Stimulated activated CD4-positive, alpha-beta T cell treated with anti-CD3 and anti-CD28 coated beads, TNF-alpha, amount 100 ng/mL, for 48 hours (primary cell): ENCODE measurements around the gene NKX2-1.
"Not testable (repeated sequence)": the region's sequence is repeated elsewhere in the genome, so short reads cannot be mapped to it uniquely, and the experiment has no call there.

Source experiments
- DNase-seq, 3 donors: peaks; one replicate each; pipeline ENCODE4 v3.0.0-alpha.2; 2020; ENCODE audit warnings: low read depth in 3 of 3

NKX2-1 gene

GRCh38 chr14:36519431-36520321, at the start of gene NKX2-1:
Gene NKX2-1 (minus strand): TSS chr14:36520232. CDS start chr14:36520129, 103 bp downstream.
- no peak for DNase-seq

- DNase-seq, result no peak
Measured at GRCh38 chr14:36556811-36557433, 36.9 kb upstream of the NKX2-1 start.

DNA sequence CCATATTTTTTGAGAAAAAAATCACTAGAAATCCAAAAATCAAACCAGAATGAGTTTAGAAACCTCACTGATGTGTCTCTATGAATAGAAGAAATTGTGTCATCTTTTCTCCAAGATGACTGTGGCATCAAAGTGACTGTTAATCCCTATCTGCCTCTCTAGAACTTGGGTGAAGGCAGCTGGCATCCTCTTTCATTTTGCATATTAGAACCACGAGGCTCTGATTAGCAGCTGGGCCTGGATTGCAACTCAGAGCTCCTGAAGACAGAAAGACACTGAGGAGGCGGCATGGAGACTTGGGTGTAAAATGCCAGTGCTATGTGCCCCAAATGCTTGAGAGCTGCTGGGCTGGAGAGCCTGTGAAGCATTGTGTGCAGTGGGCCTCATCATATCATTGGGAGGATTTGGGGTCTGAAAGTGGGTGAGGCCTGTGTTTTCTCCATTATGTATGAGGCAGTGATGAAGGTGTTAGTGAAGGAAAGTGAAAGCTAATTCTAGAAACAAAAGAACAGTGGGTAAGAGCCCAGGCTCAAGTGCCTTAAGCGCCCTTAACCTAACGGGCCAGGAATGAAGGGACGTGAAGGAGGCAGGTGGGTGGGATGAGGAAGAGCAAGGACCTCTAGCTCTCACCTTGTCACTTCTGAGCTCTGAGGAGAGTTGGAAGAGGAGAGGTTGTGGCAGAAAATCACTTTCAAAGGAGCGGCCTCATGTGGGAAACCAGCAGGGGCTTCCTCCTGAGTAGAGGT, 36.1 kb upstream of the NKX2-1 start:
- no peak for DNase-seq

- peak in 1 of 3 donors; percentile 3 for DNase-seq
Measured at GRCh38 chr14:36553656-36554260, 33.7 kb upstream of the NKX2-1 start.

DNA sequence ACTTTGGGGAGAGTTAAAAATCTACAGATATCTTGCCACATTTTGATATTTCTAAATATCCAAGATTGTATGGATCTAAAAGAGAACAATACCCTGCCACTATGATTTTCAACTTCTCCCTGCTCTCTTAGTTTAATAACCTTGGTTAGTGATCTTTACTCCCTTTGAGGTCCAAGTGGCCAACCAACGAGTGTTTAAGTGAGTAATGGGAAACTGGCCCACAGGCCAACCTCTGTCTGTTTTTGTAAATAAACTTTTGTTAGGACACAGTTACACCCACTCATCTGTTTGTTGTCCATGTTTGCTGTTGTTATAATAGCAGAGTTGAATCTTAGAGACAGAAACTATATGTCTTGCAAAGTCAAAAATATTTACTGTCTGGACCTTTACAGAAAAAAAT, 30.9 kb upstream of the NKX2-1 start:
- no peak for DNase-seq

GRCh38 chr14:36544280-36544679, 24.2 kb upstream of the NKX2-1 start:
- DNase-seq, result not testable (repeated sequence)

- no peak for DNase-seq
Measured at GRCh38 chr14:36538051-36538450, 18.0 kb upstream of the NKX2-1 start.

DNA sequence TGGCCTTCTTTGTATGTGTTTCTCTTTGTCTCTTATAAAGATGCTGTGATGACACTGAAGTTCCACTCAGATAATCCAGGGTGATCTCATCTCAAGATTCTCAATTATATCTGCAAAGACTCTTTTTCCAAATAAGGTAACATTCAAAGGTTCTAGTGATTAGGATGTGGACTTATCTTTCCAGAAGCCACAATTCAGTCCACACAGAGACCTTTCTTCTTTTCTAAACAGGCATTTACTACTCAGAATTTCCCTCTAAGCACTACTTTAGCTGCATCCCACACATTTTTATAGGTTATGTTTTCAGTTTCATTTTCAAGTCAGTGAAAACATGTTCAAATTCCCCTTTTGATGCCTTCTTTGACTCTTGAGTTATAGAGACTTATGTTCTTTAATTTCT, 9.0 kb upstream of the NKX2-1 start:
- no peak for DNase-seq

GRCh38 chr14:36525746-36526099, 5.7 kb upstream of the NKX2-1 start:
- no peak for DNase-seq

DNA sequence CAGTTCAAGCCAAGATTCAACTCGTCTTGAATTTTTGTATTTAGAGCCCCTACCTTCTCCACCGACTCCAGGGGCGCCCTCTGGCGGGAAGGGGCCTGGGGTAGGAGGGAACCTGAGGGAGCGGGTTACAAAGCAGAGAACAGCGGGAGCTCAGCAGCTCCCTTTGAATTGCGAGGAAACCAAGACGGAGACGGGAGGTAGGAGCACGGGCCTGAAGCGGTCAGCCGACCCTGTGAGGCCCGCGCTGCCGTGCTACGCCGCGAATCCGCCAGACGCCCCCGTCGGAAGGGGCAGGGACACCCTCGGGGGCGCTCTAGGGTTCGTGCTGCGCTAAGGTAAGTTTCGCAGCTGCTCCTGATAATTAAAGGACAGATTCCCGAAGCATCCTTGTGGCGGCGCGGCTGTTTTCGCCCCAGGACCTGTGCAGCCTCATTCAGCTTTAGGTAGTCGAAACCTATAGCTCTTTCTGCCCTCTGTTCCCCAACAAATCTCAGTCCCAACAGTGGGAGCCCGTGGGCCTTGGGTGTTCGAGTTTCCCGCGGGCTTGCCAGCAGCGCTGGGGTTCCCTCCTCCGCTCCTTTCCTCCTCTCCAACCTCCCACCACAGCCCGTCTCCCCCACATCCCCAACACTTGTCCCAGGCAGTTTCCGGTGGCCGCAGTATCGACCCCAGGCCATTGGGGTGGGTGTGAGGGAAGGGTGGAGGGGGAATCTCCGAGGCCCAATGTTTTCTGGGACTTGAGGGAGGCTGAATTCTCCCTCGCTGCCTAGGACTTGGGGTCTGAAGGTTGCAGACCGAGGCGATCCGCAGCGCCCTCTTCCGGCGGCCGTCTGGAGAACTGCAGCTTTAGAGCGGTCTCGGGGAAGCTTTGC, 5.1 kb upstream of the NKX2-1 start:
- DNase-seq, result no peak

DNA sequence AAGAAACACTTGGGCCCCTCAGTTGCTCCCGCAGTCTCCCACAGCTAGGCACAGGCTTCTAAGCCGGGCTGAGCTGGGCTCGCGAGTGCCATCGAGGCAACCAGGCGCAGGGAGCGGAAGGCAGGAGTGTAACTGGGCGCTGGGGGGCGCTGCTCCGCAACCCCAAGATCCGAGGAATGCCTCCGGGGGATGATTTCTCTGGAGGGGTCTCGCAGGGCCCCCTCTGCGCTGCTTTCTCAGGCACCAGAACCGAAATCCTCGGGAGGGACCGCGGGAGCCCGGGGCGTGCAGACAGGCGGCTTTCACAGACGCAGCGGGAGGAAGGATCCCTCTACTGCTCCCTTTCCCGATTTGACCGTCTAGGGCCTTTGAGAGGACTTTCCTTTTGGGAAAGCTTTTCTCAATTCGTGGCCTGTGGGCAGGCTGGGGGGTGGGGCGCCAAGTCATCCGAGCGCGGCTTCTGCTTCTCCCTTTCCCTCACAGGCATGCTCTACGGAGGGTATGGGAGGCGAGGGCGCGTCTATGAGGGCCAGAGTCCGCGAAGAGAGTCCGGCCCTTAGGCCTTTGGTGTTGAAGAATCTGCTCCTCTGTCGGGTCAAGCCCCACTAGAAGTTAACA, 4.3 kb upstream of the NKX2-1 start:
- no peak for DNase-seq

DNA sequence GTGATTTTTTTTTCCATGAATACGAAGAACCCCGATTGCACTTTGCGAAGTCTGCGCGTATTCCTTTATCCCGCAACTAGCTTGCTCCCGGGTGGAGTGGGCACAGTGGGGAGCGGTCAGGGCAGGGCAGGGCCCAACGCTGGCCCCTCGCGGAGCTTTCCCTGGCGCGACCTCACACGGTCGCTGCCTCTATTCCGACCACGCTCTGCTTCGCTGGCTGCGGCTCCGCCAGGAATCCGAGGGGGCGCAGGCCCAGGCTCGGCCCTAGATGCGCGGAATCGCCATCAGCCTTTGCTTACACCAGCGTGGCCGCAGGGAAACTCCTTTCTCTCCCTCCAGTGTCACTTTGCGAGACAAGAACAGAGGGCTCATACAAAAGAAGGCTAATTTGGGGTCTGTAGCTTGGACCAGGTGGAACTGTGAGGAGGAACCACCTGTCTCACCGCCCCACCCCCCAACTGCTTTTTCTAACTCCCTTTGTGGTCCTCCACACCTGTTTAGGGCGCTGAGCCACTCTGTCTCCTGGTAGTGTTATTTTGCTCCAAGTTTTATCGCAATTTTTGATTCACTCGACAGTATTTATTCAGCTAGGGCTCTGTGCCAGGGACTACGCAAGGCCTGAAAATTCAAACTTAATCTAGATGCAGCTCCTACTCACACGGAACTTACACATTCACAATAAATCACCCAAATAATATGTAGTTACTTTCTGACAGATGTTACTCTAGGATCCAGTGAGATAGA, 3.1 kb upstream of the NKX2-1 start:
- DNase-seq, result no peak

DNA sequence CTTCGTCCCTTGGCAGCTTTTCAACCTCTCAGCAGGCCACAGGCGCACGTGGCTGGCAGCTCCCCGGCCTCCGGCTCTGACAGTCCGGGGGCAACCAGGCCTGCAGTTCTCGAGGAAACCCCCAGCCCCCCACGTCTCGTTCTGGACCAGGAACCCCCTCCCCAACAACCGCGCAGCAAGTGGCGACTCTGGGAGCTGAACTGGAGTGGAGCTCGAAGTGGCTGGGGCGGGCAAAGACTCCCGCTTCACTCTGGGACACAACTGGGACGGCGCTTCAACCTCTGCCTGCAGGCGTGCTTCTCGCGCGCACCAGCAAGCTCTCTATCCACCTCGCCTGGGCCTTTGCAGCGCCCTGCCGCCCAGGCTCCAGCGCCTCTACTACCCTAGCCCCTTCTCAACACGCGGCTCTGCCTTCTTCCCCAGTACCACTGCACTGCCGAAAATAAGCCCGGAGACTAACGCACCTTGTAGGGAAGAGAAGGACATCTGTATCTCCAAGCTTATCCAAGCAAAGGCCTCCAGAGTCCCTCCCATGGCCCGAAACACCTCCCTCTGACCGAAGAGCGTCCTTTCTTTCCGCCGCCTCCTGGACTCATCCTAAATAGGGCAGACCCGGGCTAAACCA, 2.4 kb upstream of the NKX2-1 start:
- no peak for DNase-seq

- no peak for DNase-seq
Measured at GRCh38 chr14:36521598-36522345, 1.7 kb upstream of the NKX2-1 start.

DNA sequence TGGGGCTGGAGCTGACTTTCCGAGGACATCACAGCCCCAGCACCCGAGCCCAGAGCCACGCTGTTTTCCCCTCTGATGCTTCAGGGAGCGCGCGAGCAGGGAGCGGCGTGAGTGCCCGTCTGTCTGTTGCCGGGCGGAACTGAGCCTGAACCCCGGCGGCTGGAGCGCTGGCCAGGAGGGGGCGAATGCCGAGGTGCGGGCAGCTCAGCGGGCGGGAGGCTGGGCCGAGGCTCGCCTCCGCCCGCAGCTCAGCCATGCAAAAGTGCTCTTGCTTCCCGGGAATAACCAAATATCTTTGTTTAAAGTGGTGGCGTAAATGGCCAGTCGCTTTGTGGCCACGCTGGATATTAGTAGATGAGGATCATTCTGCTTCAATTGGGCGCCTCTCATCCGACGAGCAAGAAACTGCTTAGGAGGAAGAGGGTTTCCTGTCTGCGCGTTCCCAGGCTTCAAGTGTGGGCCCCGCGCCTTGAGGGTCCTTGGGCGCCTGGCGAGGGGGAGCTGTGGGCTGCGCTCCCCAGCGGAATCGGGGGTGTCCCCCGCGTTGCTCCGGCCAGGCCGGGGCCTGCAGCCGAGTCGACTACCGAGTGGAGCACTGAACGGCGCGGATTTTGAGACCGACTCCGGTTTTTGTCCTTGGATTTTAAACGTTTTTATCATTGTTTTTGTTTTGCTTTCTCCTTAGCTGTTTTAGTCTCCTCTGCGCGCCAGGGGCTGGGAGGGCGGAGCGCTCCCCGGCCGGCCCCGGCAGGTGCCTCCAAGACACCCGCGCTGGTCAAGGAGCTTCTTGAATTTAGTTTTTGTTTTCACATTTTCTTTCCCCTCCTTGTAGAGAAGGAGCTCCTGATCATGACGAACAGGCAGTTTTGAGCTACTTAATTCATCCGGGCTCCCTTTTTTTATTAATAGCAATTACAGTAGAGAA, 831 bp upstream of the NKX2-1 start:
- no peak for DNase-seq

DNA sequence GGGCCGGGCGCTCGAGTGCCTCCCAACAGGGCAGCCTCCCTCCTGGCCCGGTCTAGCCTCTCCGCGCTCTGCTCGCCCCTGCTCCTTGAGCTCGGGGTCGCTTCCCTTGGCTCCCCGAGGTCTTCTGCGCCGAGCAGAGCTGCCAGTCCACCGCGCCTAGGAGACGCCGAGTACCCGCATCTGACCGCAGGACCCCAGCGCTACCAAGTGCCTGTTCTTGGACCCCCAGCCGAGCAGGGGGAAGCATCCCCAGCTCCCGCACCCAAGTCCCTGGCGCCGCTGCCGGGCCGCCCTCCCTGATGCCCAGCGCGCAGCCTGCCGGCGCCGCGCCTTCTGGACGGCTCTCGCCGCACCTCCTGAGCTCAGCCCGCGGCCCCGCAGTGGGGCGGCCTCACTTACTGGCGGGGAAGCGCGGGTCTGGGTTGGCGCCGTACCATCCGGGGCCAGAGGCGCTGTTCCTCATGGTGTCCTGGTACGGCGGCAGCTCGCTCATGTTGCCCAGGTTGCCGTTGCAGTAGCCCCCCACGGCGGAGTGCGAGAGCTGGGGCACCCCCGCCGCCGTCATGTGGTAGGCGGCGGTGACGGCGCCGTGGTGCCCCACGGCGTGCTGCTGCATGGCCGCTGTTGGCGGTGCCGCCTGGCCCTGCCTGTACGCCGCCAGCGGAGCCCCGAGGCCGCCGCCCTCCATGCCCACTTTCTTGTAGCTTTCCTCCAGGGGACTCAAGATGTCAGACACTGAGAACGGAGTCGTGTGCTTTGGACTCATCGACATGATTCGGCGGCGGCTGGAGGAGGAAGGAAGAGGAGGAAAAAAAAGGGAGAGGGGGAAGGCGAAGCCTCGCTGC, 1.2 kb downstream of the NKX2-1 start:
- DNase-seq, result no peak
